Mesenchymal stem cell (in vitro differentiated cells and primary cell): ENCODE results near the gene MKI67.

Source experiments
- DNase-seq: peaks from one replicate; pipeline ENCODE4 v3.0.0-alpha.2; 2013
- H2AFZ ChIP-seq: one replicate; pipeline ENCODE4 v1.6.1; 2013; ENCODE audit warnings: low read depth, mild to moderate bottlenecking, control low read depth, inconsistent platforms, low read length, moderate library complexity
- H2AK5ac ChIP-seq: 2 replicates; pipeline ENCODE4 v1.6.1; 2013; ENCODE audit warnings: low read length, moderate library complexity, mild to moderate bottlenecking, inconsistent platforms; ENCODE audit not compliant: severe bottlenecking
- H2BK120ac ChIP-seq: one replicate; pipeline ENCODE4 v1.6.1; 2013; ENCODE audit warnings: low read depth, mild to moderate bottlenecking, inconsistent platforms, low read length, moderate library complexity
- H2BK12ac ChIP-seq, 2 experiments: one replicate each; pipeline ENCODE4 v1.6.1; 2013; ENCODE audit warnings: inconsistent platforms in 2 of 2, low read length in 2 of 2, mild to moderate bottlenecking in 2 of 2, moderate library complexity in 2 of 2, control low read depth in 1 of 2
- H2BK15ac ChIP-seq: one replicate; pipeline ENCODE4 v1.6.1; 2013; ENCODE audit warnings: mild to moderate bottlenecking, low read depth, inconsistent platforms; ENCODE audit not compliant: poor library complexity, severe bottlenecking
- H2BK5ac ChIP-seq: 2 replicates; pipeline ENCODE4 v1.6.1; 2013; ENCODE audit warnings: low read depth, mild to moderate bottlenecking, low read length, control low read depth, inconsistent platforms; ENCODE audit not compliant: poor library complexity, severe bottlenecking
- H3K14ac ChIP-seq, 2 experiments: one replicate each; pipeline ENCODE4 v1.6.1; 2013; ENCODE audit warnings: inconsistent platforms in 2 of 2, low read length in 2 of 2, control low read depth in 1 of 2, mild to moderate bottlenecking in 1 of 2, moderate library complexity in 1 of 2
- H3K18ac ChIP-seq, 2 experiments: one replicate each; pipeline ENCODE4 v1.6.1; 2013; ENCODE audit warnings: inconsistent platforms in 2 of 2, low read length in 2 of 2, control low read depth in 1 of 2, low read depth in 1 of 2, mild to moderate bottlenecking in 1 of 2
- H3K23ac ChIP-seq, 2 experiments: one replicate each; pipeline ENCODE4 v1.6.1; 2013; ENCODE audit warnings: inconsistent platforms in 2 of 2, low read length in 2 of 2, mild to moderate bottlenecking in 2 of 2, moderate library complexity in 2 of 2, control low read depth in 1 of 2
- H3K27ac ChIP-seq: 2 replicates; pipeline ENCODE4 v1.5.1; 2013; ENCODE audit warnings: mild to moderate bottlenecking, moderate library complexity, low read length, control low read depth, inconsistent platforms; ENCODE audit not compliant: poor library complexity, severe bottlenecking
- H3K27me3 ChIP-seq, 2 experiments: 2 replicates each; pipeline versions ENCODE4 v1.6.1 to v1.7.0; 2013; ENCODE audit warnings: low read length in 2 of 2, mild to moderate bottlenecking in 2 of 2, moderate library complexity in 2 of 2, control low read depth in 1 of 2, inconsistent platforms in 1 of 2; ENCODE audit not compliant: control insufficient read depth in 1 of 2, insufficient read depth in 1 of 2
- H3K36me3 ChIP-seq, 2 experiments: 2 replicates each; pipeline versions ENCODE4 v1.6.1 to v1.7.0; 2013; ENCODE audit warnings: low read length in 2 of 2, control low read depth in 1 of 2, inconsistent platforms in 1 of 2, low read depth in 1 of 2, mild to moderate bottlenecking in 1 of 2; ENCODE audit not compliant: insufficient read depth in 2 of 2, control insufficient read depth in 1 of 2
- H3K4ac ChIP-seq, 2 experiments: one replicate each; pipeline ENCODE4 v1.6.1; 2013; ENCODE audit warnings: inconsistent platforms in 2 of 2, low read length in 2 of 2, mild to moderate bottlenecking in 2 of 2, moderate library complexity in 2 of 2, control low read depth in 1 of 2, low read depth in 1 of 2
- H3K4me1 ChIP-seq: 2 replicates; pipeline ENCODE4 v1.6.1; 2013; ENCODE audit warnings: low read depth, low read length, control low read depth; ENCODE audit not compliant: control insufficient read depth, insufficient read depth
- H3K4me2 ChIP-seq: 2 replicates; pipeline ENCODE4 v1.6.1; 2013; ENCODE audit warnings: low read length, mild to moderate bottlenecking, inconsistent platforms; ENCODE audit not compliant: poor library complexity, severe bottlenecking
- H3K4me3 ChIP-seq, 2 experiments: 2 replicates each; pipeline versions ENCODE4 v1.5.1 to v1.7.0; 2013; ENCODE audit warnings: low read length in 2 of 2, mild to moderate bottlenecking in 2 of 2, control low read depth in 1 of 2, low read depth in 1 of 2; ENCODE audit not compliant: insufficient read depth in 1 of 2
- H3K79me1 ChIP-seq: replicated peaks from 2 replicates; pipeline ENCODE4 v1.6.1; 2013; ENCODE audit warnings: mild to moderate bottlenecking, control low read depth, low read length, inconsistent platforms; ENCODE audit not compliant: poor library complexity, severe bottlenecking
- H3K9ac ChIP-seq: 2 replicates; pipeline ENCODE4 v1.7.0; 2013; ENCODE audit warnings: mild to moderate bottlenecking, low read length, moderate library complexity
- H3K9me3 ChIP-seq: 2 replicates; pipeline ENCODE4 v1.7.0; 2013; ENCODE audit warnings: mild to moderate bottlenecking, low read length; ENCODE audit not compliant: control insufficient read depth
- H4K8ac ChIP-seq: one replicate; pipeline ENCODE4 v1.6.1; 2013; ENCODE audit warnings: inconsistent platforms, mild to moderate bottlenecking, low read length, moderate library complexity
- H4K91ac ChIP-seq: one replicate; pipeline ENCODE4 v1.6.1; 2013; ENCODE audit warnings: mild to moderate bottlenecking, low read length, inconsistent platforms
- WGBS: methylation state at CpG from one replicate; pipeline ENCODE4 v1.1.7; 2013; ENCODE audit warnings: mixed read lengths; 5-methylcytosine and 5-hydroxymethylcytosine counted together

MKI67 gene

DNA sequence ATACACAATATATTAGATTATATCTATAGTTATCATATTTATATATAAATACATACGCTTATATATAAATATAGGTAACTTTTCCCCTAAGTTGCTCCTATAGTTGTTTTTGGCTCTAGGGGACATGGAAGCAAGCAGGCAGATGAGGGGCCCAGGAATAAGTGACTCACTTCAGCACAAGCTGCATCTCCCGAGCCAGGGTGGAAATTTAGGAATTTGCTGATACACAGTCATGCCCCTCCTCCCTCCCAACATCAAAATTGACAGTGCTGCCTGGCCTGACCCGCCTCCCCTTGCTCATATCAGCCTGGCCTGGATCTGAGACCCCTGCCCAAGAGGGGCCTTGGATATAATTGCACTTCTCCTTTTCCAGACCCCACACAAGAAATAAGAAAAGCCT lies 33.8 kb downstream of the MKI67 start:
- Histone ChIP-seq H2BK120ac (no peak overlapping the region), H3K18ac (no peak overlapping the region), H2AFZ (no peak overlapping the region), H3K27ac (no peak overlapping the region), H2BK12ac (no peak overlapping the region), H4K91ac (no peak overlapping the region), H3K4me3 (no peak overlapping the region), H3K79me1 (peaks cover 5% of the 10 kb centered on the region), H3K9ac (no peak overlapping the region), H3K4me2 (no peak overlapping the region), H3K4ac (no peak overlapping the region), H3K23ac (no peak overlapping the region), H3K4me1 (peaks cover 2% of the 10 kb centered on the region), H4K8ac (no peak overlapping the region), H2AK5ac (no peak overlapping the region), H3K27me3 (peaks cover 0 to 16% of the 10 kb centered on the region in 2 experiments), H3K9me3 (no peaks in the 10 kb centered on the region), H2BK15ac (no peak overlapping the region), H3K36me3 (no peaks in the 10 kb centered on the region), H2BK5ac (no peak overlapping the region), H3K14ac (no peak overlapping the region)
- WGBS = 50% methylated on average over 2 of the region's 3 CpGs
- DNase-seq = no peak

DNA sequence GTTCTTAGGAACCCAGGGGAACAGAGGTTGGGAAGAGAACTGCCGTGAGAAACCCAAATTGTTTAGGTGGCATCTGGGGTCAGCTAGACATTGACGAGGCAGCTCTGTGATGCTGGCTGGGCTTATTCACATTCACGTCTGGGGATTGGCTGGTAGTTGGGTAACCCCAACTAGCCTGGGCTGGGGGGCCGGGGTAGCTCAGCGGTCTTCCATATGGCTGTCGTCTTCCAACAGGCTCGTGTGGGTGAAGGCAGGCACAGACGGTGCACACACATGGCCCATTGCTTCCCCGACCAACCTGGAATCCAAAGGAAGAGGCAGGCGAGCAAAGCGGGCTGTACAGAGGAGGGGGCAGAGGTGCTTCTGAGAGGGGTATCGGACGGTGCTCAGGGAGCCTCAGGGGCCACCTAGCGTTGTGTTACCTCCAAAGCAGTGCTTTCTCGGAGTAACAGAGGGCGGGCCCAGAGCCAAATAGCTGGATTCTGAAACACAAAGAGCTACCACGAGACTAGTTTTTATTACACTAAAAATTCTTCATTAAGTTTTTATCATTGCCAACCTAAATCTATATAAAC lies 34.5 kb downstream of the MKI67 start:
- Histone ChIP-seq H2BK120ac (no peak overlapping the region), H2BK12ac (no peak overlapping the region), H4K8ac (no peak overlapping the region), H2BK15ac (no peak overlapping the region), H2AFZ (no peak overlapping the region), H2AK5ac (no peak overlapping the region), H3K9ac (no peak overlapping the region), H3K36me3 (no peaks in the 10 kb centered on the region), H3K4ac (no peak overlapping the region), H2BK5ac (no peak overlapping the region), H3K4me1 (peaks cover under 1% of the 10 kb centered on the region), H3K4me2 (no peak overlapping the region), H3K27me3 (peaks cover 0 to 16% of the 10 kb centered on the region in 2 experiments), H3K4me3 (no peak overlapping the region), H3K23ac (no peak overlapping the region), H3K14ac (no peak overlapping the region), H3K18ac (no peak overlapping the region), H3K27ac (no peak overlapping the region), H3K79me1 (peaks cover 2% of the 10 kb centered on the region), H3K9me3 (no peaks in the 10 kb centered on the region), H4K91ac (no peak overlapping the region)
- 63% methylated on average over 16 of the region's 17 CpGs for WGBS
- DNase-seq = no peak

DNA sequence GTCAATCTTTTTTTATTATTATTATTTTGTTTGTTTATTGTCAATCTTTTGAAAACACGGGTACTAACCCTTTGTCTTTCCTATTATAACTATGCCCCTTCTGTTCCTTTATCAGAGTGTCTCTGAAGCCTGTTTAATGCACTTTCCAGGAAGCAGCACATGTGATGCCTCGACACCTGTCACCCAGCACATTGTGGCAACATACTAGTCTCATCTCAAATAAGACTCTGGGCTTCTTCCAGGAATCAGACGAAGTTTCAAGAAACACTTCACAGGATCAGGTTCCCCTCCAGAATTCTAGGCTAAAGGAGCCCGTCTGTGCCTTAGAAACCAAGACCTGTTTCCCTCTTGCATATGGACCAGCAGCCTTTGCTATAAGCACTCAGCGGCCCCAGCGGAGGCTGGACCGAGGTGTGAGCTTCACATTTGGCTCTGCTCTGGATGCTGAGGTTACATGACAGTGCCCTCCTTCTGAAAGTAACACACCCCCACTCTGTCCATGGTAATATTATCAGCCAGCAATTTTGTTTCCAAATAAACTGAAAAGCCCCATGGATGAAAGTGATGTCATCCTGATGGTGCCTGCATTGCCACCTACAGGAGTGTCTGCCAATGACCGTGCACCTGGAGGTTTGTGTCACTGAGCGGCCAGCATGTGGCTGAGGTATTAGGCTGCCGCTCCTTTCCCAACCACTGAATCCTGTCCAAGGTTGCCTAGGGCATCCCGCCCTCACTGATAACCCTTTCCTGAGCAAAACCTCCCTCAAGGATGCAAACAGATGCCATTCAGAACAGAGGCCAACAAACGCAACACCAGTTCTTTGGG lies 38.1 kb downstream of the MKI67 start:
- WGBS = 82% methylated on average over 10 of the region's 12 CpGs
- H2BK5ac ChIP-seq = no peak overlapping the region
- no peak overlapping the region for H2AK5ac ChIP-seq
- H3K4me3 ChIP-seq = no peak overlapping the region
- no peaks in the 10 kb centered on the region for H3K9me3 ChIP-seq
- H2BK15ac ChIP-seq = no peak overlapping the region
- H4K8ac ChIP-seq = no peak overlapping the region
- no peak overlapping the region for H3K4ac ChIP-seq
- no peak overlapping the region for H3K4me2 ChIP-seq
- H2BK12ac ChIP-seq = no peak overlapping the region
- H3K4me1 ChIP-seq = peaks cover 4% of the 10 kb centered on the region
- H3K27me3 ChIP-seq = peaks cover 0 to 16% of the 10 kb centered on the region in 2 experiments
- no peak overlapping the region for H3K14ac ChIP-seq
- no peak overlapping the region for H3K27ac ChIP-seq
- H2BK120ac ChIP-seq = no peak overlapping the region
- H3K79me1 ChIP-seq = no peaks in the 10 kb centered on the region
- H3K9ac ChIP-seq = no peak overlapping the region
- H3K36me3 ChIP-seq = peaks cover 2 to 7% of the 10 kb centered on the region in 2 experiments
- no peak overlapping the region for H3K23ac ChIP-seq
- no peak overlapping the region for H4K91ac ChIP-seq
- H2AFZ ChIP-seq = no peak overlapping the region
- no peak for DNase-seq
- H3K18ac ChIP-seq = no peak overlapping the region

DNA sequence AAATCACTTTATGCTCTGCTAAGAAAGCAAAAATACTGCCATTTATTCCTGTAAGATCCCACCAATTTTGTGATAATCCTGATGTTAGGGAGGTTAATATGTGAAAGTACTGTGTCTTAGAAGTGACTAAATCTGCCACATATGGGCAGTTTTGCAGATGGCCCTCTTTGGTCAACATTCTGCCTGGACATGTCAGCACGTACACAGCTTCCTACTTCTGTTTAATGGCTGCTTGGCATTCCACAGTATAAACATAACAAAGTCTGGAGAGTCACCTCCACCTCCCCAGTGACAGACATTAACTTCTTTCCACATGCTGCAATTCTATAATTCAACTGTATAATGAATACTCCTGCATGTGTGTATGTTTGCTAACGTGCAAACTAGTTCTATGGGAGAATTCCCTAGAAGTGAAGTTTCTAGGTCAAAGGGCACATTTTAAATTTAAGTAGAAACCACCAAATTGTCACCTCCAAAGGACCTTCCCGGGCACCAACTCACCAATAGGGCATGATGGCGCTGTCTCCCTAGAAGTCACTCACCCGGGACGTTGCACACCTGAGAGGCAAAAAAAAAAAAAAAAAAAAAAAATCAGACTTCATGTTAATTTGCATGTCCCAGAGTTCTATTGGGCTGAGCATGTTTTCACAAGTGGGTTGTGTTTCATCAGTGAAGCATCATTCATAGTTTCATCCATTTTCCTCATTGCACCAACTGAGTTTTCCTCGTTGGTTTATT lies 38.9 kb downstream of the MKI67 start:
- no peak overlapping the region for H4K8ac ChIP-seq
- no peak overlapping the region for H3K27ac ChIP-seq
- H2AK5ac ChIP-seq = no peak overlapping the region
- H2BK5ac ChIP-seq = no peak overlapping the region
- H3K4me1 ChIP-seq = peaks cover 4% of the 10 kb centered on the region
- no peak overlapping the region for H2AFZ ChIP-seq
- H4K91ac ChIP-seq = no peak overlapping the region
- no peak overlapping the region for H3K18ac ChIP-seq
- H3K27me3 ChIP-seq = peaks cover 0 to 16% of the 10 kb centered on the region in 2 experiments
- peaks cover 2 to 7% of the 10 kb centered on the region in 2 experiments for H3K36me3 ChIP-seq
- H3K9me3 ChIP-seq = no peaks in the 10 kb centered on the region
- WGBS = 72% methylated on average over 5 of the region's 7 CpGs
- no peaks in the 10 kb centered on the region for H3K79me1 ChIP-seq
- no peak overlapping the region for H3K4me3 ChIP-seq
- DNase-seq = no peak
- H2BK12ac ChIP-seq = no peak overlapping the region
- H3K23ac ChIP-seq = no peak overlapping the region
- no peak overlapping the region for H2BK120ac ChIP-seq
- H3K14ac ChIP-seq = no peak overlapping the region
- H3K9ac ChIP-seq = no peak overlapping the region
- no peak overlapping the region for H2BK15ac ChIP-seq
- no peak overlapping the region for H3K4ac ChIP-seq
- H3K4me2 ChIP-seq = no peak overlapping the region
